IMR-90 (cell line): Measurements from ENCODE around the gene RANBP6.

ENCODE experiments used
- CEBPB ChIP-seq: IDR thresholded peaks from 2 replicates; pipeline ENCODE4 v1.6.1; 2012; ENCODE audit warnings: low read depth, low read length, improper control_type of control experiment
- CHD1 ChIP-seq: IDR thresholded peaks from 2 replicates; pipeline ENCODE4 v1.6.1; 2012; ENCODE audit warnings: low read depth, low read length, improper control_type of control experiment
- CTCF ChIP-seq: conservative IDR thresholded peaks from 2 replicates; pipeline ENCODE4 v1.5.1; 2012; ENCODE audit warnings: mild to moderate bottlenecking, low read depth, low read length, improper control_type of control experiment
- MAFK ChIP-seq: IDR thresholded peaks from 2 replicates; pipeline ENCODE4 v1.6.1; 2012; ENCODE audit warnings: low read depth, low read length, improper control_type of control experiment
- MAZ ChIP-seq: IDR thresholded peaks from 2 replicates; pipeline ENCODE4 v1.6.1; 2012; ENCODE audit warnings: low read depth, mild to moderate bottlenecking, low read length, improper control_type of control experiment, moderate library complexity, borderline replicate concordance
- MXI1 ChIP-seq: IDR thresholded peaks from 2 replicates; pipeline ENCODE4 v1.6.1; 2012; ENCODE audit warnings: low read depth, mild to moderate bottlenecking, low read length, moderate library complexity, borderline replicate concordance
- NFE2L2 ChIP-seq: fragments of 150-350 bp; IDR thresholded peaks from 2 replicates; pipeline ENCODE4 v1.6.1; 2016; ENCODE audit warnings: low read depth, mild to moderate bottlenecking, low read length
- POLR2A ChIP-seq: IDR thresholded peaks from 2 replicates; pipeline ENCODE4 v1.6.1; 2012; ENCODE audit warnings: mild to moderate bottlenecking, low read depth, low read length
- RAD21 ChIP-seq: IDR thresholded peaks from 2 replicates; pipeline ENCODE4 v1.6.1; 2012; ENCODE audit warnings: low read length, improper control_type of control experiment
- SMC3 ChIP-seq: fragments of 150-350 bp; IDR thresholded peaks from 2 replicates; pipeline ENCODE4 v1.6.1; 2016; ENCODE audit warnings: low read depth, mild to moderate bottlenecking, antibody characterized with exemption, low read length, moderate library complexity
- USF2 ChIP-seq: fragments of 150-350 bp; IDR thresholded peaks from 2 replicates; pipeline ENCODE4 v1.6.1; 2017; ENCODE audit warnings: mild to moderate bottlenecking, antibody characterized with exemption, low read length, low read depth
- TF ChIP-seq, protein P1 (sequence below): fragments of 150-350 bp; IDR thresholded peaks from 2 replicates; pipeline ENCODE4 v1.6.1; 2016; ENCODE audit warnings: low read depth, mild to moderate bottlenecking, low read length, moderate library complexity, borderline replicate concordance

- no peak for TF ChIP-seq MAFK
- no peak for TF ChIP-seq CTCF
- no peak for TF ChIP-seq RAD21
- no peak for TF ChIP-seq CEBPB
- TF ChIP-seq USF2 = no peak
- TF ChIP-seq, protein P1, sequence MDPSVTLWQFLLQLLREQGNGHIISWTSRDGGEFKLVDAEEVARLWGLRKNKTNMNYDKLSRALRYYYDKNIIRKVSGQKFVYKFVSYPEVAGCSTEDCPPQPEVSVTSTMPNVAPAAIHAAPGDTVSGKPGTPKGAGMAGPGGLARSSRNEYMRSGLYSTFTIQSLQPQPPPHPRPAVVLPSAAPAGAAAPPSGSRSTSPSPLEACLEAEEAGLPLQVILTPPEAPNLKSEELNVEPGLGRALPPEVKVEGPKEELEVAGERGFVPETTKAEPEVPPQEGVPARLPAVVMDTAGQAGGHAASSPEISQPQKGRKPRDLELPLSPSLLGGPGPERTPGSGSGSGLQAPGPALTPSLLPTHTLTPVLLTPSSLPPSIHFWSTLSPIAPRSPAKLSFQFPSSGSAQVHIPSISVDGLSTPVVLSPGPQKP = no peak
- no peak for TF ChIP-seq CHD1
- TF ChIP-seq NFE2L2 = no peak
- no peak for TF ChIP-seq POLR2A
- no peak for TF ChIP-seq MXI1
- no peak for TF ChIP-seq MAZ
- TF ChIP-seq SMC3 = no peak
Observed at GRCh38 chr9:5999443-6000101, 15.9 kb downstream of the RANBP6 start.
